A673 (cell line): Measurements from ENCODE around the gene ZNF831. TPM values are rescaled to one million over a fixed set of nuclear protein-coding genes. Genes with fewer than 3 reads are reported as not detected.

ENCODE experiments used
- BruUV-seq: library from RNA; stranded (reverse); fragments of 400-500 nt; replicated peaks from 2 replicates; lab custom pipeline; 2021; lab: Mats Ljungman, UMichigan
- CTCF ChIA-PET: fragments of 300-600 bp; sonication (Branson Sonifier 250); formaldehyde crosslinking; loops from one replicate; lab custom pipeline; 2022; ENCODE audit warnings: antibody characterized with exemption; lab: Charles Lee
- POLR2A ChIA-PET: fragments of 300-600 bp; sonication (Branson Sonifier 250); formaldehyde crosslinking; loops from one replicate; lab custom pipeline; 2022; ENCODE audit warnings: antibody characterized with exemption; ENCODE audit not compliant: low non-redundant PET; lab: Charles Lee
- DNase-seq: peaks from one replicate; pipeline ENCODE4 v3.0.0-alpha.2; 2015; ENCODE audit warnings: low spot score
- H3K27ac ChIP-seq: fragments of 200-600 bp; sonication (generic); 2 replicates; pipeline ENCODE4 v1.5.1; 2016; ENCODE audit warnings: mixed run types, low read depth, mild to moderate bottlenecking, mixed read lengths, antibody characterized with exemption, low read length; ENCODE audit not compliant: poor library complexity, severe bottlenecking
- H3K27me3 ChIP-seq: fragments of 200-600 bp; sonication (generic); replicated peaks from 2 replicates; pipeline ENCODE4 v1.6.1; 2017; ENCODE audit warnings: mixed run types, low read depth, mild to moderate bottlenecking, mixed read lengths, antibody characterized with exemption, low read length; ENCODE audit not compliant: insufficient read depth, poor library complexity
- H3K36me3 ChIP-seq: fragments of 200-600 bp; sonication (generic); 2 replicates; pipeline ENCODE4 v1.6.1; 2016; ENCODE audit warnings: mixed run types, mild to moderate bottlenecking, mixed read lengths, antibody characterized with exemption, low read length; ENCODE audit not compliant: insufficient read depth, poor library complexity, severe bottlenecking
- H3K4me1 ChIP-seq: fragments of 200-600 bp; sonication (generic); 2 replicates; pipeline ENCODE4 v1.6.1; 2017; ENCODE audit warnings: mixed run types, mild to moderate bottlenecking, mixed read lengths, antibody characterized with exemption, low read length; ENCODE audit not compliant: insufficient read depth, poor library complexity, severe bottlenecking
- H3K4me3 ChIP-seq: fragments of 200-600 bp; sonication (generic); 2 replicates; pipeline ENCODE4 v1.5.1; 2016; ENCODE audit warnings: low read depth, mixed run types, mild to moderate bottlenecking, mixed read lengths, low read length; ENCODE audit not compliant: poor library complexity, severe bottlenecking
- H3K9me3 ChIP-seq: fragments of 200-600 bp; sonication (generic); 2 replicates; pipeline ENCODE4 v1.6.1; 2016; ENCODE audit warnings: mixed run types, low read depth, mild to moderate bottlenecking, mixed read lengths, antibody characterized with exemption, low read length; ENCODE audit not compliant: poor library complexity, severe bottlenecking
- CTCF ChIP-seq: fragments of 300-800, 200-600 bp; sonication (generic); conservative IDR thresholded peaks from 2 replicates; pipeline ENCODE4 v1.5.1; 2017; ENCODE audit warnings: low read depth, mild to moderate bottlenecking, antibody characterized with exemption, low read length, moderate library complexity, mixed read lengths
- EZH2 ChIP-seq: fragments of 200-600 bp; sonication (generic); IDR thresholded peaks from 2 replicates; pipeline ENCODE4 v1.6.1; 2017; ENCODE audit warnings: borderline replicate concordance, low read depth, mild to moderate bottlenecking, mixed read lengths, antibody characterized with exemption, low read length; ENCODE audit not compliant: poor library complexity, severe bottlenecking
- intact Hi-C: fragments of 100-400 bp; cut with micrococcal nuclease; formaldehyde crosslinking; loops from one replicate; pipeline ENCODE4 v1.10.0; 2022; ENCODE audit not compliant: unreplicated experiment
- total RNA-seq: library from RNA; stranded (reverse); gene quantifications from 2 replicates; pipeline ENCODE4 v1.2.3, GENCODE V29; 2021

ZNF831 gene
- total RNA-seq, 1 experiment from 2014 or later, result not detected

GRCh38 chr20:59305908-59306655 lies 142.5 kb downstream of the ZNF831 start:
- CTCF ChIA-PET, result no interaction called here
- POLR2A ChIA-PET, result no interaction called here
- Histone ChIP-seq H3K36me3 (no peaks in the 10 kb centered on the region), H3K9me3 (no peaks in the 10 kb centered on the region), H3K27ac (no peak overlapping the region), H3K4me3 (no peak overlapping the region), H3K4me1 (no peaks in the 10 kb centered on the region), H3K27me3 (peaks cover 51% of the 10 kb centered on the region)
- intact Hi-C loops, result no loop called here
- no peak for TF ChIP-seq EZH2
- no peak for TF ChIP-seq CTCF
- DNase-seq, result no peak
- BruUV-seq, result no TSS peak

GRCh38 chr20:59307270-59307669 lies 143.6 kb downstream of the ZNF831 start:
- ChIA-PET CTCF (no interaction called here), POLR2A (no interaction called here)
- Histone ChIP-seq H3K4me1 (no peaks in the 10 kb centered on the region), H3K36me3 (no peaks in the 10 kb centered on the region), H3K27me3 (peaks cover 40% of the 10 kb centered on the region), H3K4me3 (no peak overlapping the region), H3K27ac (no peak overlapping the region), H3K9me3 (no peaks in the 10 kb centered on the region)
- TF ChIP-seq CTCF (no peak), EZH2 (no peak)
- intact Hi-C loops, result no loop called here
- DNase-seq, result no peak
- no TSS peak for BruUV-seq

Other genes with a start within 250 kb of the ZNF831 start
- 164 and 174 TPM in 2 replicates for gene NELFCD, start 182.6 kb upstream of the ZNF831 start, total RNA-seq
- gene CTSZ, start 156.6 kb upstream of the ZNF831 start, total RNA-seq, result 1.2 and 1.4 TPM in 2 replicates
- not detected in 2 replicates for gene TUBB1, start 144.4 kb upstream of the ZNF831 start, total RNA-seq
- gene ATP5F1E, start 131.5 kb upstream of the ZNF831 start, total RNA-seq, result 73.7 and 76.8 TPM in 2 replicates
- 81.9 and 83.4 TPM in 2 replicates for gene PRELID3B, start 121.0 kb upstream of the ZNF831 start, total RNA-seq
- gene EDN3, start 136.8 kb downstream of the ZNF831 start, total RNA-seq, result not detected in 2 replicates